ENCODE measurements around the gene SH2D4B. TPM values are rescaled to one million over a fixed set of nuclear protein-coding genes. Genes with fewer than 3 reads are reported as not detected.

SH2D4B gene
- total RNA-seq, 1 experiment from 2014 or later = 0.22 TPM

DNA sequence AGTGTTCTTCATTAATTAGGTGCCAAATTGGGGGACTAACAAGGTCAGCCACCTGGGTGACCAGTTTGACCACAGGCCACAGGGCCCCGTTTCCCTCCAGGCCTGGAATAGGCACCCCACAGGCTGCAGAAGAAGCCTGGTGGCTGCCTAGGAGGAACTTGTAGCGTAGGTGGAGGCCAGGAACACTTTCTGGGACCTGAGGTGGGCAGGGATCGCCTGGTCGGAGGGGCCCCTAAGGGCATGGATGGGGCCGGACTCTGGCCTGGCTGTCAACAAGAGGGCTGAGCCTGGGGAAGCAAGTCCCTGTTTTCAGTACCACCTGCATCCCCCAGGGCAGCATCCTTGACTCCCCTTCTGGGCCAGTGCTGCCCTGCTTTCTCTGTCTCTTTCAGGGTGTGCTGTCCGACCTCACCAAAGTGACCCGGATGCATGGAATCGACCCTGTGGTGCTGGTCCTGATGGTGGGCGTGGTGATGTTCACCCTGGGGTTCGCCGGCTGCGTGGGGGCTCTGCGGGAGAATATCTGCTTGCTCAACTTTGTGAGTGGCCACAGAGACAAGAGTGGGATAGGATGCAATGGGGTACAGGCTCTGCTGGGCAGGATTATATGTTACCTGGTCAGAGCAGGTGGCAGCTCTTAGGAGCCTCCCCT is 30.7 kb upstream of the SH2D4B start:
- Histone ChIP-seq H3K9ac (ENCODE audit: low read length) (peak overlapping the region; percentile 60), H3K9me3 (ENCODE audit: control insufficient read depth in 1 of 2, insufficient read depth in 1 of 2, low read depth in 1 of 2, low read length in 2 of 2) (no peaks in the 10 kb centered on the region), H3K27ac (ENCODE audit: low read depth, low read length) (peak overlapping the region; percentile 90), H3K4me1 (ENCODE audit: control insufficient read depth in 1 of 2, insufficient read depth in 2 of 2, low read length in 2 of 2) (peaks cover 82 to 93% of the 10 kb centered on the region in 2 experiments), H3K4me2 (ENCODE audit: low read length) (peak overlapping the region; percentile 81), H3K36me3 (ENCODE audit: control insufficient read depth in 1 of 2, insufficient read depth in 2 of 2, low read length in 2 of 2) (peaks cover 0 to 11% of the 10 kb centered on the region in 2 experiments; a peak in 1 of 4 replicates), H4K20me1 (ENCODE audit: insufficient read depth) (no peaks in the 10 kb centered on the region), H3K9me2 (ENCODE audit: insufficient read depth) (no peaks in the 10 kb centered on the region), H3K27me3 (ENCODE audit: insufficient read depth, low read length) (no peaks in the 10 kb centered on the region), H3K4me3 (replicated peaks in 1 of 2; ENCODE audit: low read depth in 1 of 2, low read length in 2 of 2) (peak overlapping the region in 1 of 2 experiments; percentile 38; a peak in 2 of 4 replicates), H2AFZ (ENCODE audit: low read depth, low read length, poor library complexity, severe bottlenecking) (no peak overlapping the region), H3K79me2 (ENCODE audit: insufficient read depth, low read length) (peaks cover 58% of the 10 kb centered on the region)
- TF ChIP-seq MAX (IDR thresholded peaks at IDR 0.05) = no peak
- TF ChIP-seq SP1 (IDR thresholded peaks at IDR 0.05; ENCODE audit: low read depth) = no peak
- TF ChIP-seq, protein P1, sequence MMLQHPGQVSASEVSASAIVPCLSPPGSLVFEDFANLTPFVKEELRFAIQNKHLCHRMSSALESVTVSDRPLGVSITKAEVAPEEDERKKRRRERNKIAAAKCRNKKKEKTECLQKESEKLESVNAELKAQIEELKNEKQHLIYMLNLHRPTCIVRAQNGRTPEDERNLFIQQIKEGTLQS (IDR thresholded peaks at IDR 0.05) = no peak
- no peak for TF ChIP-seq SRF (IDR thresholded peaks at IDR 0.05; ENCODE audit: low read depth)
- TF ChIP-seq POLR2A (IDR thresholded peaks at IDR 0.05; ENCODE audit: borderline replicate concordance, extremely low read depth, insufficient read depth, insufficient read length) = no peak
- no peak for TF ChIP-seq EGR1 (IDR thresholded peaks at IDR 0.05; ENCODE audit: low read depth)
- no peak for TF ChIP-seq TCF7L2 (IDR thresholded peaks at IDR 0.05; ENCODE audit: borderline replicate concordance, extremely low read depth, insufficient read depth, insufficient read length)
- TF ChIP-seq YY1 (IDR thresholded peaks at IDR 0.05; ENCODE audit: extremely low read depth, insufficient replicate concordance, low read depth, low read length) = no peak
- TF ChIP-seq, protein P2, sequence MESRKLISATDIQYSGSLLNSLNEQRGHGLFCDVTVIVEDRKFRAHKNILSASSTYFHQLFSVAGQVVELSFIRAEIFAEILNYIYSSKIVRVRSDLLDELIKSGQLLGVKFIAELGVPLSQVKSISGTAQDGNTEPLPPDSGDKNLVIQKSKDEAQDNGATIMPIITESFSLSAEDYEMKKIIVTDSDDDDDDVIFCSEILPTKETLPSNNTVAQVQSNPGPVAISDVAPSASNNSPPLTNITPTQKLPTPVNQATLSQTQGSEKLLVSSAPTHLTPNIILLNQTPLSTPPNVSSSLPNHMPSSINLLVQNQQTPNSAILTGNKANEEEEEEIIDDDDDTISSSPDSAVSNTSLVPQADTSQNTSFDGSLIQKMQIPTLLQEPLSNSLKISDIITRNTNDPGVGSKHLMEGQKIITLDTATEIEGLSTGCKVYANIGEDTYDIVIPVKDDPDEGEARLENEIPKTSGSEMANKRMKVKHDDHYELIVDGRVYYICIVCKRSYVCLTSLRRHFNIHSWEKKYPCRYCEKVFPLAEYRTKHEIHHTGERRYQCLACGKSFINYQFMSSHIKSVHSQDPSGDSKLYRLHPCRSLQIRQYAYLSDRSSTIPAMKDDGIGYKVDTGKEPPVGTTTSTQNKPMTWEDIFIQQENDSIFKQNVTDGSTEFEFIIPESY (IDR thresholded peaks at IDR 0.05; ENCODE audit: extremely low read depth, insufficient replicate concordance, low read length) = no peak
- no peak for TF ChIP-seq RAD21 (IDR thresholded peaks at IDR 0.05; ENCODE audit: low read depth)
- no peak for TF ChIP-seq JUND (IDR thresholded peaks at IDR 0.05)
- no TSS peak for BruUV-seq (replicated peaks)
- RAD21 ChIA-PET (ENCODE audit: low non-redundant PET in 1 of 2, low total read pairs in 2 of 2, uncharacterized antibody in 2 of 2, unreplicated experiment in 2 of 2) = no interaction called here
- intact Hi-C loops (cut with micrococcal nuclease) = loop anchor here (10.0 kb wide), 1 partner anchor 252 kb away; no protein-coding TSS in a partner anchor
- DNase-seq (ENCODE audit: low read depth, low spot score) = no peak
- ATAC-seq = no peak
- CTCF ChIA-PET = interaction anchor here (1.4 to 2.9 kb wide), 3 partner anchors 34 to 125 kb away, joined by 3 to 53 read pairs (median 18); no protein-coding TSS in a partner anchor
- POLR2A ChIA-PET = no interaction called here
